Gastroesophageal sphincter (tissue), 4 donors: ENCODE results near the gene SNPH. TPM values are rescaled to one million over a fixed set of nuclear protein-coding genes. Genes with fewer than 3 reads are reported as not detected.

Experiments
- ATAC-seq: fragments of 150-250 bp; one replicate; pipeline ENCODE4 v1.9.1; 2016; ENCODE audit warnings: mild to moderate bottlenecking, moderate library complexity
- H3K27ac ChIP-seq, 4 donors: fragments of 200-600 bp; sonication (generic) in 3 of 4; 1 replicate in 3 of 4; 2 replicates in 1 of 4; pipeline ENCODE4 v1.5.1; 2016 to 2019
- H3K27me3 ChIP-seq: fragments of 200-600 bp; sonication (generic); one replicate; pipeline ENCODE4 v1.5.1; 2019
- H3K36me3 ChIP-seq, 2 donors: fragments of 200-600 bp; sonication (generic); one replicate each; pipeline ENCODE4 v1.5.1; 2019; ENCODE audit warnings: control low read depth in 1 of 2
- H3K4me1 ChIP-seq, 3 donors: fragments of 200-600 bp; sonication (generic); 1 replicate in 2 of 3; 2 replicates in 1 of 3; pipeline ENCODE4 v1.5.1; 2016 to 2019; ENCODE audit warnings: control low read depth in 2 of 3
- H3K4me3 ChIP-seq, 2 donors: fragments of 200-600 bp; sonication (generic); one replicate each; pipeline ENCODE4 v1.5.1; 2019; ENCODE audit warnings: mild to moderate bottlenecking in 1 of 2, moderate library complexity in 1 of 2
- H3K9me3 ChIP-seq, 3 donors: fragments of 200-600 bp; sonication (generic); one replicate each; pipeline ENCODE4 v1.5.1; 2017 to 2019; ENCODE audit warnings: control low read depth in 2 of 3
- EP300 ChIP-seq: sonication (generic); formaldehyde crosslinking; IDR thresholded peaks from one replicate; pipeline ENCODE4 v1.6.1; 2017; ENCODE audit warnings: antibody characterized with exemption, mild to moderate bottlenecking
- POLR2A ChIP-seq, 2 donors: fragments of 450-650 bp; IDR thresholded peaks; one replicate each; pipeline ENCODE4 v1.6.1; 2017; ENCODE audit warnings: antibody characterized with exemption in 2 of 2, mild to moderate bottlenecking in 2 of 2, moderate library complexity in 1 of 2
- POLR2AphosphoS5 ChIP-seq: sonication (generic); formaldehyde crosslinking; IDR thresholded peaks from one replicate; pipeline ENCODE4 v1.6.1; 2017; ENCODE audit warnings: antibody characterized with exemption
- WGBS, 2 donors: methylation state at CpG; one replicate each; pipeline ENCODE4 v1.1.5; 2018; ENCODE audit warnings: low coverage in 1 of 2; 5-methylcytosine and 5-hydroxymethylcytosine counted together
- total RNA-seq, 4 donors: library from RNA; depleted of rRNA; stranded (reverse); fragments of >200 nt; gene quantifications; one replicate each; pipeline ENCODE4 v1.1.0, GENCODE V29; 2016
- TF ChIP-seq, protein P1 (sequence below), 4 experiments: fragments of 200-600 bp in 2 of 4; fragments of 450-650 bp in 2 of 4; sonication (generic) in 1 of 4; IDR thresholded peaks; one replicate each; pipeline ENCODE4 v1.5.1; 2017 to 2019; ENCODE audit warnings: antibody characterized with exemption in 4 of 4, mild to moderate bottlenecking in 2 of 4, moderate library complexity in 2 of 4

The SNPH gene
- total RNA-seq, 4 donors from 2014 or later = 9.8 to 31.6 (median 12.5) TPM

DNA sequence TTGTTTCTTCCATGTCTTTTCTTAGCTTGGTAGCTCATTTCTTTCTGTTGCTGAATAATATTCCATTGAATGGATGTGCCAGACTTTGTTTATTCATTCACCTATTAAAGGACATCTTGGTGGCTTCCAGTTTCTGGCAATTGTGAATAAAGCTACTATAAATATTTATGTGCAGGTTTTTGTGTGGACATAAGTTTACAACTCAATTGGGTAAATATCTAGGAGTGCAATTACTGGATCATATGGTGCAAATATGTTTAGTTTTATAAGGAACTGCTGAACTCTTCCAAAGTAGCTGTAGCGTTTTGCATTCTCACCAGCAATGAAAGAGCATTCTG is 79.6 kb downstream of the SNPH start:
- WGBS, 2 donors = 83 to 100% methylated on average over 1 of the region's 1 CpG
- TF ChIP-seq POLR2A (IDR thresholded peaks at IDR 0.05) = no peak
- no peak for TF ChIP-seq POLR2AphosphoS5
- no peak for TF ChIP-seq EP300
- TF ChIP-seq, protein P1, sequence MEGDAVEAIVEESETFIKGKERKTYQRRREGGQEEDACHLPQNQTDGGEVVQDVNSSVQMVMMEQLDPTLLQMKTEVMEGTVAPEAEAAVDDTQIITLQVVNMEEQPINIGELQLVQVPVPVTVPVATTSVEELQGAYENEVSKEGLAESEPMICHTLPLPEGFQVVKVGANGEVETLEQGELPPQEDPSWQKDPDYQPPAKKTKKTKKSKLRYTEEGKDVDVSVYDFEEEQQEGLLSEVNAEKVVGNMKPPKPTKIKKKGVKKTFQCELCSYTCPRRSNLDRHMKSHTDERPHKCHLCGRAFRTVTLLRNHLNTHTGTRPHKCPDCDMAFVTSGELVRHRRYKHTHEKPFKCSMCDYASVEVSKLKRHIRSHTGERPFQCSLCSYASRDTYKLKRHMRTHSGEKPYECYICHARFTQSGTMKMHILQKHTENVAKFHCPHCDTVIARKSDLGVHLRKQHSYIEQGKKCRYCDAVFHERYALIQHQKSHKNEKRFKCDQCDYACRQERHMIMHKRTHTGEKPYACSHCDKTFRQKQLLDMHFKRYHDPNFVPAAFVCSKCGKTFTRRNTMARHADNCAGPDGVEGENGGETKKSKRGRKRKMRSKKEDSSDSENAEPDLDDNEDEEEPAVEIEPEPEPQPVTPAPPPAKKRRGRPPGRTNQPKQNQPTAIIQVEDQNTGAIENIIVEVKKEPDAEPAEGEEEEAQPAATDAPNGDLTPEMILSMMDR (IDR thresholded peaks at IDR 0.05) = no peak
- H3K9me3 ChIP-seq = no peaks in the 10 kb centered on the region

DNA sequence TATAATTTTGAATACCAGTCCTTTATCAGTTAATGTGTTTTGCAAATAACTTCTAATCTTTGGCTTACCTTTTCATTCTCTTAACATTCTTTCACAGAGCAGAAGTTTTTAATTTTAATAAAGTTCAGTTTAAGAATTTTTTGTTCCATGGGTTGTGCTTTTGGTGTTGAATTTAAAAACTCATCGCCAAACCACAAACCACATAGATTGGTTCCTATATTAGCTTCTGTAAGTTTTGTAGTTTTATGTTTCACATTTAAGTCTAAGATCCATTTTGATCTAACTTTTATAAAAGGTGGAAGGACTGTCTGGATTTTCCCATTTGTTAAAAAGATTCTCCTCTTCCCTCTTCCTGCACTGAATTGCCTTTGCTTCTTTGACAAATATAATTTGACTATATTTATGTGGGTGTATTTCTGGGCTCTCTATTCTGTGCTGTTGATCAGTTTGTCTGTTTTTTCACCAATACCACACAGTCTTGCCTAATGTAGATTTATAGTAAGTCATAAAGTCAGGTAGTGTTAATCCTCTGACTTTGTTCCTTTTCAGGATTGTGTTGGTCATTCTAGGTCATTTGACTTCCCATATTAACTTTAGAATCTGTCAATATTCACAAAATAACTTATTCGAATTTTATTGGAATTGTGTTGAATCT is 80.3 kb downstream of the SNPH start:
- TF ChIP-seq POLR2A (IDR thresholded peaks at IDR 0.05) (no peak), POLR2AphosphoS5 (no peak), EP300 (no peak)
- TF ChIP-seq, protein P1 (IDR thresholded peaks at IDR 0.05) = no peak
- no peak for ATAC-seq

More for the DNA sequence above, 79.6 kb downstream of the SNPH start:
- no peak for ATAC-seq
- Histone ChIP-seq H3K27me3 (no peaks in the 10 kb centered on the region), H3K27ac (no peak overlapping the region), H3K4me1 (no peaks in the 10 kb centered on the region), H3K4me3 (no peak overlapping the region), H3K36me3 (no peaks in the 10 kb centered on the region)

DNA sequence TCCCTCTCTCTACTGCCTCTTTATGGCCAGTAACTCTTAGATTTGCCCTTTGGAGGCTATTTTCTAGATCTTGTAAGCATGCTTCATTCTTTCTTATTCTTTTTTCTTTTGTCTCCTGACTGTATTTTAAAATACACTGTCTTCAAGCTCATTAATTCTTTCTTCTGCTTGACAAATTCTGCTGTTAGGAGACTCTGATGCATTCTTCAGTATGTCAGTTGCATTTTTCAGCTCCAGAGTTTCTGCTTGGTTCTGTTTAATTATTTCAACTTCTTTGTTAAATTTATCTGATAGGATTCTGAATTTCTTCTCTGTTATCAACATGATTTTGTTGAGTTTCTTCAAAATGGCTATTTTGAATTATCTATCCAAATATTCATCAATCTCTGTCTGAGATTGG is 87.9 kb downstream of the SNPH start:
- Histone ChIP-seq H3K4me1 (no peaks in the 10 kb centered on the region), H3K4me3 (no peak overlapping the region), H3K27ac (no peak overlapping the region), H3K27me3 (no peaks in the 10 kb centered on the region), H3K9me3 (no peaks in the 10 kb centered on the region), H3K36me3 (peaks cover 0 to 46% of the 10 kb centered on the region in 2 donors)
- ATAC-seq = no peak
- TF ChIP-seq, protein P1 (IDR thresholded peaks at IDR 0.05) = no peak
- TF ChIP-seq POLR2AphosphoS5 (no peak), POLR2A (IDR thresholded peaks at IDR 0.05) (no peak), EP300 (no peak)

More for the DNA sequence above, 80.3 kb downstream of the SNPH start:
- H3K9me3 ChIP-seq = no peaks in the 10 kb centered on the region
- H3K36me3 ChIP-seq = no peaks in the 10 kb centered on the region
- H3K27me3 ChIP-seq = no peaks in the 10 kb centered on the region
- H3K4me1 ChIP-seq = no peaks in the 10 kb centered on the region
- WGBS, 2 donors = 79 to 83% methylated on average over 2 of the region's 2 CpGs
- no peak overlapping the region for H3K27ac ChIP-seq
- no peak overlapping the region for H3K4me3 ChIP-seq

DNA sequence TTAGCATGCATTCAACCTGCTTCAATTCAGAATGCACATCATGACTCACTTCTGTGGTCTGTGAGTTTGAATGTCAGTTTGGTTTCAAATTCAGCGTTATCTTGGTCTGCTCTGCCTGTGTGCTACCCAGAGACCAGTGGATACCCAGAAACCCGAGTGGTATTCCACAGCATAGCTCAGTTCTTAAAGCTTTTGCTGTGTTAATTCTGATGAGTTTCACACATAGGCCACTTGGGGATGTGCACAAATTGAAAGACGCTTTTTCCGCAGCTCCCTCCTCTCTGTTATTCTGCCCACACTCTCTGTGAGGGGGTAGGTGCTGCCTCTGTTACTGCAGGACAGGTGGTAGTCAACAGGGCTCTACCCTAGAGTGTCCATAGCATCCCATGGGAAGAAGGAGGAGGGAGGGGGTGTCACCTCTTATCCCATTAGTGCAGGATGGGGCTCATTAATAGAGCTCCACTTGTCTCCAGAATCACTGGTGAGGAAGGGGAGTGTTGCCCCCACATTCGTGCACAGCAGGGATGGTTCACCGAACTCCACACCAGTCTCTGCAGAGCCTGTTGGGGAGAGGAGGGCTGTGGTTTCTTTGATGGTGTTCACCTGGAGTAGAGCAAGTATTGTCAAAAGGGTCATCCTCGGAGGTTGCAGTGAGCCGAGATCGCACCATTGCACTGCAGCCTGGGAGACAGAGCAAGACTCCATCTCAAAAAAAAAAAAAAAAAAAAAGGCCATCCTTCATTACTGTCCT is 92.0 kb downstream of the SNPH start:
- Histone ChIP-seq H3K27ac (no peak overlapping the region), H3K9me3 (no peaks in the 10 kb centered on the region), H3K27me3 (no peaks in the 10 kb centered on the region), H3K4me3 (no peak overlapping the region), H3K4me1 (no peaks in the 10 kb centered on the region), H3K36me3 (peaks cover 0 to 67% of the 10 kb centered on the region in 2 donors)
- WGBS, 2 donors = 88 to 100% methylated on average over 4 to 6 of the region's 9 CpGs
- ATAC-seq = no peak
- TF ChIP-seq POLR2A (IDR thresholded peaks at IDR 0.05) = no peak
- TF ChIP-seq, protein P1 (IDR thresholded peaks at IDR 0.05) = no peak
- no peak for TF ChIP-seq POLR2AphosphoS5
- TF ChIP-seq EP300 = no peak

Other genes starting within 250 kb of the SNPH start
- gene PSMF1, start 147.7 kb upstream of the SNPH start, total RNA-seq = 100 to 1,000 TPM in 3 of 4 donors, 10 to 100 TPM in 1; 99.6 to 118 (median 116) TPM
- gene TMEM74B, start 81.3 kb upstream of the SNPH start, total RNA-seq = 1 to 10 TPM in 2 of 4 donors, not detected in 2; 1.5 to 1.8 TPM
- gene C20orf202, start 62.8 kb upstream of the SNPH start, total RNA-seq = 1 to 10 TPM in 1 of 4 donors, under 1 TPM in 2, not detected in 1; 0.27 to 1.3 (median 0.62) TPM
- gene RAD21L1, start 40.2 kb upstream of the SNPH start, total RNA-seq = not detected
- gene SDCBP2, start 62.8 kb downstream of the SNPH start, total RNA-seq = 10 to 100 TPM in 1 of 4 donors, 1 to 10 TPM in 3; 1.6 to 17.5 (median 3.5) TPM
- 100 to 1,000 TPM in 1 of 4 donors, 10 to 100 TPM in 3; 78.6 to 116 (median 86.8) TPM for gene FKBP1A, start 126.8 kb downstream of the SNPH start, total RNA-seq
- gene NSFL1C, start 200.6 kb downstream of the SNPH start, total RNA-seq = 10 to 100 TPM; 48.8 to 64.1 (median 53.5) TPM
- gene SIRPB2, start 225.1 kb downstream of the SNPH start, total RNA-seq = 10 to 100 TPM in 1 of 4 donors, 1 to 10 TPM in 3; 5.9 to 11.1 (median 8.3) TPM